Activated T-helper 9 cell treated with anti-CD3 and anti-CD28 coated beads, Interleukin-2, amount 50 U/mL, for 16 hours (primary cell): ENCODE data around the gene CYB5D1.

Source experiments
- DNase-seq: peaks from one replicate; pipeline ENCODE4 v3.0.0-alpha.2; 2020; ENCODE audit warnings: low read depth

Gene CYB5D1

GRCh38 chr17:7886227-7887037 lies 28.6 kb downstream of the CYB5D1 start:
- DNase-seq, result peak; percentile 37

DNA sequence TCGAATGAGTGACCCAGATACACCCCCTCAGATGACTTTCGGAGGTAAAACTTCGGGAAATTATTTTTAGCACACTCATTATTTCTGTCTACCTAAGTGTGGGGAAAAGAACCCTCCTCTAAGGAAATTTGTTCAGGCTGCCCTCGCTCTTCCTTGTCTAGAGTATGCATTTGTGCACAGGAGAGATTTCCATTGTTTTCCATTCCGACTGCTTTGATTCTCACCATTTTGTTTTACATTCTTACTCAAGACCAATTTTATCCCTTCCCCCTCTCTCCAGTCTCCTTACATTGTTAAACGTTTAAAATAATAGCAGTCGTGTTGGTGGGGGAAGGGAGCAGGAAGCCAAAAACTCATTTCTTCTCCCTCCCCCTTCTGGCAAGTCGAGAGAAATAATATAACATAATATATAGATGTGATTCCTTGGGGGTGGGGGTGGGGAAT lies 29.3 kb downstream of the CYB5D1 start:
- DNase-seq, result no peak

GRCh38 chr17:7887482-7888183 lies 29.8 kb downstream of the CYB5D1 start:
- peak; percentile 78 for DNase-seq

- peak; percentile 39 for DNase-seq
These were observed 30.5 kb downstream of the CYB5D1 start, which contains the start of gene CHD3 for GRCh38 chr17:7888184-7888920. Gene CHD3 (plus strand): TSS chr17:7888789. CDS start chr17:7889001, 212 bp downstream.

GRCh38 chr17:7889166-7889955 lies 31.6 kb downstream of the CYB5D1 start:
- no peak for DNase-seq

DNA sequence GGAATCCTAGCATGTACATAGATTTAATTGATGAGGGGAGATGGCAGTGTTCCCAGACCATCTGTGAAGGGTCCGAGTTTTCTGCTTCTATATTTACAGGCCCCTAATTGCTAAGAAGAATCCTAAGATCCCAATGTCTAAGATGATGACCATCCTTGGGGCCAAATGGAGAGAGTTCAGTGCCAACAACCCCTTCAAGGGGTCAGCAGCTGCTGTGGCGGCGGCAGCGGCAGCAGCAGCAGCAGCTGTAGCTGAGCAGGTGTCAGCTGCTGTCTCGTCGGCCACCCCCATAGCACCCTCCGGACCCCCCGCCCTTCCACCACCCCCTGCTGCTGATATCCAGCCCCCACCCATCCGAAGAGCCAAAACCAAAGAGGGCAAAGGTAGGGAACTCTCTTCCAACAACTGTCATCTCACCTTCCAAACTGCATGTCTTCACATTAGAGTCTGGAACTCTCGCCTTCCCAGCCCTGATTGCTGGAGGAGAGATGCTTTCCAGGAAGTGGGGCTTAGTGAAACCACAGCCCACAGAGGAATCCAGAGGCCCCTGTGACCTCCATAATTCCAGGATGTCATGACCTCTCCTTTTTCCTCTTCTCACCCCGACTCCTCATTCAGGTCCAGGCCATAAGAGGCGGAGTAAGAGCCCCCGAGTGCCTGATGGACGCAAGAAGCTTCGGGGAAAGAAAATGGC lies 35.5 kb downstream of the CYB5D1 start:
- no peak for DNase-seq

- DNase-seq, result no peak
These were observed 36.4 kb downstream of the CYB5D1 start for GRCh38 chr17:7894226-7894625.

GRCh38 chr17:7894866-7895265 lies 37.1 kb downstream of the CYB5D1 start:
- DNase-seq, result no peak

- DNase-seq, result no peak
These were observed 39.3 kb downstream of the CYB5D1 start for GRCh38 chr17:7897090-7897489.

DNA sequence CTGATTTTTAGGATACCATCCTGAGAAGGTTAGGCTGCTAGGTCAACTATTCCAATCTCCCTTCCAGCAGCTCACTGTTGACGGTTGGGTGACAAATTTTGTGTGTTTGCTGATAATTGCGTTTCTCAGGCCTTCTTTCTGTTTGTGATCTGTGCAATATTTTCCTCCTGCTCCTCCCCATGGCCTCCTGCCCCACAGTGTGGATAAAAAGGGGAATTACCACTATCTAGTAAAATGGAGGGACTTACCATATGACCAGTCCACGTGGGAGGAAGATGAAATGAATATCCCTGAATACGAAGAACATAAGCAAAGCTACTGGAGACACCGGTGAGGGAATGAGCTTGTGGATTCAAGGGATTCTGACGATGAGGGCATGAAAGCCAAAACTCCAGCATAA lies 40.0 kb downstream of the CYB5D1 start:
- DNase-seq, result no peak

DNA sequence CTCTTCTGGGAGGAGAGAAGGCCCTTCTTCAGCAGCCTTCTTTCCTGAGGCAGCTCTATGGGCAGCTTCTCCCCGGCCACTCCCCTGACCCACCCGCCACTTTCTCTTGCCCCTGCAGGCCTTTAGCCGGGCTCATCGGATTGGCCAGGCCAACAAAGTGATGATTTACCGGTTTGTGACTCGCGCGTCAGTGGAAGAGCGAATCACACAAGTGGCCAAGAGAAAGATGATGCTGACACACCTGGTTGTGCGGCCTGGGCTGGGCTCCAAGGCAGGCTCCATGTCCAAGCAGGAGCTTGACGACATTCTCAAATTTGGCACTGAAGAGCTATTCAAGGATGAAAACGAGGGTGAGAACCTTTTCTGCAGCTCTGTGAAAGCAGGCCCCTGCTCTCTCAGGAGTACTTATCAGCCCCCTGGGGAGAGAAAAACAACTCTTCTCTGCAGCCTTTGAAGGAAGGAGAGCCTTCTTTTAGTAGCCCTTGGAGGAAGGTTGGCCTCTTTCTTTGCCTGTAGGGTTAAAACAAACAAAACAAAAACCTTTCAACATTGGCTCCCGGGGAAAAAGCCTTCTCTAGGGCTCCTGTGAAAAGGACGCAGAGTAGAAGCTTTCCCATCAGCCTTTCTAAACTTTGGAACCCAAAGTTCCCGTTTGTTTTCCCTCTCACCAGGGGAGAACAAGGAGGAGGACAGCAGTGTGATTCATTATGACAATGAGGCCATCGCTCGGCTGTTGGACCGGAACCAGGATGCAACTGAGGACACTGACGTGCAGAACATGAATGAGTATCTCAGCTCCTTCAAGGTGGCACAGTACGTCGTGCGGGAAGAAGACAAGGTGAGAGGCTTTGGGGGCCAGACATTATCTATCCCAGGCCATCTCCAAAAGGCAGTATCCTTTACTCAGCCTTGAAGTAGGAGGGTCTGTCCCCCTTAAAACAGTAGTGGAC lies 45.6 kb downstream of the CYB5D1 start:
- DNase-seq, result no peak

- DNase-seq, result no peak
These were observed 51.3 kb downstream of the CYB5D1 start for GRCh38 chr17:7909089-7909488.

DNA sequence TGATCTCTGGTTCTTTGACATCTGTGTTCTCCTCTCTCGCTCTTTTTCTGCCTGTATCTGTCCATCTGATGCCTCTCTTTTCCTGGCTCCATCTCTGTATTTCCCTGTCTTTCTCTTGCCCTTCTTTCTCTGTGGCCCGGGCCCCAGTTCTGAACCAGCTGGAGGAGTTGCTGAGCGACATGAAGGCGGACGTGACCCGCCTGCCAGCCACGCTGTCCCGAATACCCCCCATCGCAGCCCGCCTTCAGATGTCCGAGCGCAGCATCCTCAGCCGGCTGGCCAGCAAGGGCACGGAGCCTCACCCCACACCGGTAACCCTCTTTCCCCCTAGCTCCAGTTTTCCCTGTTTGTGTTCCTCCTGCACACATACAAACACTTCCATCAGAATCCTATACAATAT lies 52.5 kb downstream of the CYB5D1 start:
- no peak for DNase-seq

GRCh38 chr17:7910711-7911110 lies 52.9 kb downstream of the CYB5D1 start:
- DNase-seq, result no peak

DNA sequence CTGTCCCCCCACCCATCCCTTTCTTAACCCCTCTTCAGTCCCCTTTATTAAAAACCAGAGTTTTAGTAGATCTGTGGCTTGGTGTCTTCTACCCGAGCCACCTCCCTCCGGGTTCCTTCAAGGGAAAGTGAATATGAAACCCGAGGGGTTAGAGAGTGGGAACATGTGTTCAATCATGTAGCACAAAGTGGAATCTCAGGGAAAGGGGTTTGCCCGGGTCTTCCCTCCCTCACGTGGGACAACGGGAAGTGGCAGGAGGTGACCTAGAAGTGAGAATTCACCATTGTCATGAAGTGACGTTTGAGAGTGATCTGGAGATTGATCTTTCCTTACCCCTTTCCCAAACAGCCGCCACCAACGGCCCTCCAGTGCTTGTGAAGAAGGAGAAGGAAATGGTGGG lies 53.3 kb downstream of the CYB5D1 start:
- no peak for DNase-seq
